A549 (cell line): ENCODE data around the gene SPINK2.

Experiments
- CEBPB ChIP-seq, 2 experiments: fragments of >200 bp in 1 of 2; sonication (Bioruptor Twin) in 1 of 2; formaldehyde crosslinking in 1 of 2; IDR thresholded peaks; 2 replicates each; pipeline ENCODE4 v1.6.1; 2012 to 2016
- CTCF ChIP-seq: fragments of >200 bp; sonication (Bioruptor Twin); formaldehyde crosslinking; IDR thresholded peaks from 3 replicates; pipeline ENCODE4 v1.5.1; 2016
- E2F6 ChIP-seq: IDR thresholded peaks from 2 replicates; pipeline ENCODE4 v1.6.1; 2012; ENCODE audit warnings: low read depth, borderline replicate concordance
- ESRRA ChIP-seq: fragments of 150-350 bp; IDR thresholded peaks from 2 replicates; pipeline ENCODE4 v1.6.1; 2014; ENCODE audit warnings: mild to moderate bottlenecking, low read length, borderline replicate concordance
- JUNB ChIP-seq: fragments of >200 bp; sonication (Bioruptor Twin); formaldehyde crosslinking; IDR thresholded peaks from 2 replicates; pipeline ENCODE4 v1.6.1; 2016
- KDM1A ChIP-seq: fragments of 200-600 bp; sonication (generic); IDR thresholded peaks from 2 replicates; pipeline ENCODE4 v1.6.1; 2016; ENCODE audit warnings: low read depth, mild to moderate bottlenecking
- POLR2A ChIP-seq: IDR thresholded peaks from 2 replicates; pipeline ENCODE4 v1.6.1; 2012; ENCODE audit warnings: mild to moderate bottlenecking, low read length
- REST ChIP-seq: fragments of 200-600 bp; sonication (generic); IDR thresholded peaks from 2 replicates; pipeline ENCODE4 v1.6.1; 2016; ENCODE audit warnings: antibody characterized with exemption, mild to moderate bottlenecking, moderate library complexity
- TP53 ChIP-seq: fragments of 250-450 bp; sonication (Bioruptor Pico); IDR thresholded peaks from 2 replicates; pipeline ENCODE4 v1.5.0; 2021; ENCODE audit warnings: mild to moderate bottlenecking, moderate library complexity
- ZNF302 ChIP-seq: fragments of 250-450 bp; sonication (Bioruptor Pico); IDR thresholded peaks from 2 replicates; pipeline ENCODE4 v1.9.0; 2021; ENCODE audit warnings: inconsistent platforms, mild to moderate bottlenecking, moderate library complexity
- TF ChIP-seq, protein P1 (sequence below): fragments of 250-450 bp; sonication (Bioruptor Pico); IDR thresholded peaks from 2 replicates; pipeline ENCODE4 v1.5.0; 2020; ENCODE audit warnings: low read depth, mild to moderate bottlenecking, moderate library complexity

- no peak for TF ChIP-seq POLR2A
- TF ChIP-seq REST, result no peak
- no peak for TF ChIP-seq CTCF
- no peak for TF ChIP-seq ESRRA
- no peak for TF ChIP-seq JUNB
- no peak for TF ChIP-seq CEBPB (IDR thresholded peaks at IDR 0.05)
- TF ChIP-seq KDM1A, result no peak
- TF ChIP-seq E2F6, result no peak
- TF ChIP-seq ZNF302 (CRISPR knock-in tag), result no peak
- TF ChIP-seq TP53, result no peak
- TF ChIP-seq, protein P1, sequence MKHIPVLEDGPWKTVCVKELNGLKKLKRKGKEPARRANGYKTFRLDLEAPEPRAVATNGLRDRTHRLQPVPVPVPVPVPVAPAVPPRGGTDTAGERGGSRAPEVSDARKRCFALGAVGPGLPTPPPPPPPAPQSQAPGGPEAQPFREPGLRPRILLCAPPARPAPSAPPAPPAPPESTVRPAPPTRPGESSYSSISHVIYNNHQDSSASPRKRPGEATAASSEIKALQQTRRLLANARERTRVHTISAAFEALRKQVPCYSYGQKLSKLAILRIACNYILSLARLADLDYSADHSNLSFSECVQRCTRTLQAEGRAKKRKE (CRISPR knock-in tag), result no peak
Observed at GRCh38 chr4:56760183-56760582, 61.3 kb downstream of the SPINK2 start.
